ENCODE measurements around the gene PCMT1.
"Not testable (repeated sequence)": the region's sequence is repeated elsewhere in the genome, so short reads cannot be mapped to it uniquely, and the experiment has no call there.

DNA sequence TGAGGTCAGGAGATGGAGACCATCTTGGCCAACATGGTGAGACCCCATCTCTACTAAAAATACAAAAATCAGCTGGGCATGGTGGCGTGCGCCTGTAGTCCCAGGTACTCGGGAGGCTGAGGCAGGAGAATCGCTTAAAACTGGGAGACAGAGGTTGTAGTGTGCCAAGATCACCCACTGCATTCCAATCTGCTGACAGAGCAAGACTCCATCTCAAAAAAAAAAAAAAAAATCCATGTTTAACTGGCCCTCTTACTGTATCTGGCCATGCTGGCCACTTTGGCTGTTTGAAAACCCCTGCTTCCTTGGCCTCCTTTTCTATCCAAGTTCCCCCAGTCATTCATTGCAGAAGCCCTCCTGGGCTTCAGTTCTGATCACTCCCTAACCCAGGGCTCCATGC is 94.5 kb downstream of the PCMT1 start:
- TF ChIP-seq, protein P1, sequence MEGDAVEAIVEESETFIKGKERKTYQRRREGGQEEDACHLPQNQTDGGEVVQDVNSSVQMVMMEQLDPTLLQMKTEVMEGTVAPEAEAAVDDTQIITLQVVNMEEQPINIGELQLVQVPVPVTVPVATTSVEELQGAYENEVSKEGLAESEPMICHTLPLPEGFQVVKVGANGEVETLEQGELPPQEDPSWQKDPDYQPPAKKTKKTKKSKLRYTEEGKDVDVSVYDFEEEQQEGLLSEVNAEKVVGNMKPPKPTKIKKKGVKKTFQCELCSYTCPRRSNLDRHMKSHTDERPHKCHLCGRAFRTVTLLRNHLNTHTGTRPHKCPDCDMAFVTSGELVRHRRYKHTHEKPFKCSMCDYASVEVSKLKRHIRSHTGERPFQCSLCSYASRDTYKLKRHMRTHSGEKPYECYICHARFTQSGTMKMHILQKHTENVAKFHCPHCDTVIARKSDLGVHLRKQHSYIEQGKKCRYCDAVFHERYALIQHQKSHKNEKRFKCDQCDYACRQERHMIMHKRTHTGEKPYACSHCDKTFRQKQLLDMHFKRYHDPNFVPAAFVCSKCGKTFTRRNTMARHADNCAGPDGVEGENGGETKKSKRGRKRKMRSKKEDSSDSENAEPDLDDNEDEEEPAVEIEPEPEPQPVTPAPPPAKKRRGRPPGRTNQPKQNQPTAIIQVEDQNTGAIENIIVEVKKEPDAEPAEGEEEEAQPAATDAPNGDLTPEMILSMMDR (conservative IDR thresholded peaks at IDR 0.05; ENCODE audit: low read depth, low read length), result not testable (repeated sequence)
- TF ChIP-seq MAFK (IDR thresholded peaks at IDR 0.05; ENCODE audit: low read depth, low read length), result peak; percentile 56
- not testable (repeated sequence) for TF ChIP-seq MXI1 (IDR thresholded peaks at IDR 0.05; ENCODE audit: borderline replicate concordance, low read depth, low read length); POLR2A (IDR thresholded peaks at IDR 0.05; ENCODE audit: low read depth, low read length); SMC3 (IDR thresholded peaks at IDR 0.05; ENCODE audit: low read depth, low read length)
